Body of pancreas (tissue), 4 donors: ENCODE results near the gene ING1.

ENCODE experiments used
- POLR2A ChIP-seq, 3 donors: fragments of 450-650 bp; IDR thresholded peaks; one replicate each; pipeline ENCODE4 v1.6.1; 2016; ENCODE audit warnings: antibody characterized with exemption in 3 of 3, mild to moderate bottlenecking in 2 of 3
- TF ChIP-seq, protein P1 (sequence below), 7 experiments: fragments of 450-650 bp in 4 of 7; fragments of 200-600 bp in 3 of 7; sonication (generic) in 3 of 7; IDR thresholded peaks; one replicate each; pipeline ENCODE4 v1.5.1; 2016 to 2019; ENCODE audit warnings: antibody characterized with exemption in 7 of 7

DNA sequence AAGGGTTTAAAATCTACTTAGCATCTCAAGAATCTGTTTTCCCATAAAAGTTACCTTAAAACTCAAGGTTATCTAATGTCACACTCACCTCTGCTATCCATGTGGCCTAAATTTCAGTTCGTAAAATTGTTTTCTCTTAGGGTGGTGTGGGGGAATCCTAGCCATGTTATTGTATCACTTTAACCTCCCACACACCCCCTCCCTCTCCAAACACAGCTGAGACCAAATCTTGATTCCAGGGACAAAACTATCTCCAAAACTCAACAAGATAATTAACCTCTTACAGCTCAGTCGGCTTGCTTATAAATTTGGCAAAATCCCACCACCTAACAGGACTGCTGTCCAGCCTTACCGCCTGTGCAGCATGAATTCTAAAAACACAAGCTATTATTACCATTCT is 11.4 kb upstream of the ING1 start:
- no peak for TF ChIP-seq POLR2A (IDR thresholded peaks at IDR 0.05)
- TF ChIP-seq, protein P1, sequence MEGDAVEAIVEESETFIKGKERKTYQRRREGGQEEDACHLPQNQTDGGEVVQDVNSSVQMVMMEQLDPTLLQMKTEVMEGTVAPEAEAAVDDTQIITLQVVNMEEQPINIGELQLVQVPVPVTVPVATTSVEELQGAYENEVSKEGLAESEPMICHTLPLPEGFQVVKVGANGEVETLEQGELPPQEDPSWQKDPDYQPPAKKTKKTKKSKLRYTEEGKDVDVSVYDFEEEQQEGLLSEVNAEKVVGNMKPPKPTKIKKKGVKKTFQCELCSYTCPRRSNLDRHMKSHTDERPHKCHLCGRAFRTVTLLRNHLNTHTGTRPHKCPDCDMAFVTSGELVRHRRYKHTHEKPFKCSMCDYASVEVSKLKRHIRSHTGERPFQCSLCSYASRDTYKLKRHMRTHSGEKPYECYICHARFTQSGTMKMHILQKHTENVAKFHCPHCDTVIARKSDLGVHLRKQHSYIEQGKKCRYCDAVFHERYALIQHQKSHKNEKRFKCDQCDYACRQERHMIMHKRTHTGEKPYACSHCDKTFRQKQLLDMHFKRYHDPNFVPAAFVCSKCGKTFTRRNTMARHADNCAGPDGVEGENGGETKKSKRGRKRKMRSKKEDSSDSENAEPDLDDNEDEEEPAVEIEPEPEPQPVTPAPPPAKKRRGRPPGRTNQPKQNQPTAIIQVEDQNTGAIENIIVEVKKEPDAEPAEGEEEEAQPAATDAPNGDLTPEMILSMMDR (IDR thresholded peaks at IDR 0.05), result no peak
